GM12878 (cell line): ENCODE results near the gene MYH9. TPM values are rescaled to one million over a fixed set of nuclear protein-coding genes. Genes with fewer than 3 reads are reported as not detected.

ENCODE experiments used
- CBX3 ChIP-seq: fragments of 200-600 bp; sonication (generic); IDR thresholded peaks from 2 replicates; pipeline ENCODE4 v1.6.1; 2016; ENCODE audit warnings: low read depth, borderline replicate concordance
- HDGF ChIP-seq: fragments of 450-650 bp; IDR thresholded peaks from 2 replicates; pipeline ENCODE4 v1.6.1; 2016; ENCODE audit warnings: antibody characterized with exemption
- IKZF2 ChIP-seq, 2 experiments: fragments of 450-650 bp; IDR thresholded peaks; 2 replicates each; pipeline ENCODE4 v1.6.1; 2017; ENCODE audit warnings: mild to moderate bottlenecking in 2 of 2, moderate library complexity in 2 of 2
- NR2C2 ChIP-seq: IDR thresholded peaks from 2 replicates; pipeline ENCODE4 v1.6.1; 2011; ENCODE audit warnings: borderline replicate concordance, low read depth; ENCODE audit not compliant: control insufficient read depth, insufficient read length
- POU2F2 ChIP-seq: IDR thresholded peaks from 3 replicates; pipeline ENCODE4 v1.6.1; 2011; ENCODE audit warnings: low read depth, mild to moderate bottlenecking, low read length, borderline replicate concordance
- SMAD1 ChIP-seq: fragments of 450-650 bp; IDR thresholded peaks from 2 replicates; pipeline ENCODE4 v1.6.1; 2018; ENCODE audit warnings: mild to moderate bottlenecking, low read depth; ENCODE audit not compliant: partially characterized antibody
- YBX1 ChIP-seq: fragments of 450-650 bp; IDR thresholded peaks from 2 replicates; pipeline ENCODE4 v1.6.1; 2016; ENCODE audit warnings: antibody characterized with exemption
- ZNF217 ChIP-seq: fragments of 450-650 bp; IDR thresholded peaks from 2 replicates; pipeline ENCODE4 v1.6.1; 2017; ENCODE audit warnings: antibody characterized with exemption, mild to moderate bottlenecking
- polyA plus RNA-seq, 11 experiments: library from polyadenylated mRNA; depleted of rRNA in 4 of 11; unstranded in 6 of 11; stranded (reverse) in 5 of 11; fragments of >200 nt; fragmentation: Nextera tagmentation in 4 of 11; fragmentation: Illumina TruSeq in 1 of 11; extraction: Ambion mirVana in 4 of 11; extraction: Trizol in 1 of 11; gene quantifications; 1 replicate in 1 of 11; 2 replicates in 10 of 11; pipeline versions ENCODE4 v1.2.1 to v1.2.3, GENCODE V29; 2011 to 2016; ENCODE audit warnings: inconsistent platforms in 2 of 11, missing spikeins in 2 of 11, low read depth in 1 of 11
- total RNA-seq, 4 experiments: library from RNA; depleted of rRNA in 3 of 4; stranded (reverse); fragments of >200 nt in 3 of 4; fragmentation: Illumina TruSeq in 1 of 4; extraction: Trizol in 1 of 4; gene quantifications; 2 replicates each; pipeline versions ENCODE4 v1.2.1 to v1.2.3, GENCODE V29; 2013 to 2021
- TF ChIP-seq, protein P1 (sequence below): IDR thresholded peaks from 2 replicates; pipeline ENCODE4 v1.6.1; 2012; ENCODE audit warnings: improper control_type of control experiment, low read depth, low read length; ENCODE audit not compliant: insufficient replicate concordance
- TF ChIP-seq, protein P2 (sequence below): fragments of 450-650 bp; IDR thresholded peaks from 2 replicates; pipeline ENCODE4 v1.6.1; 2017; ENCODE audit warnings: mild to moderate bottlenecking, moderate library complexity

The MYH9 gene
- total and polyA plus RNA-seq, 10 of the 15 experiments (the other 5 are each of a cell fraction or from before 2014, with no cell fraction given): 5.1 to 525 (median 145) TPM

DNA sequence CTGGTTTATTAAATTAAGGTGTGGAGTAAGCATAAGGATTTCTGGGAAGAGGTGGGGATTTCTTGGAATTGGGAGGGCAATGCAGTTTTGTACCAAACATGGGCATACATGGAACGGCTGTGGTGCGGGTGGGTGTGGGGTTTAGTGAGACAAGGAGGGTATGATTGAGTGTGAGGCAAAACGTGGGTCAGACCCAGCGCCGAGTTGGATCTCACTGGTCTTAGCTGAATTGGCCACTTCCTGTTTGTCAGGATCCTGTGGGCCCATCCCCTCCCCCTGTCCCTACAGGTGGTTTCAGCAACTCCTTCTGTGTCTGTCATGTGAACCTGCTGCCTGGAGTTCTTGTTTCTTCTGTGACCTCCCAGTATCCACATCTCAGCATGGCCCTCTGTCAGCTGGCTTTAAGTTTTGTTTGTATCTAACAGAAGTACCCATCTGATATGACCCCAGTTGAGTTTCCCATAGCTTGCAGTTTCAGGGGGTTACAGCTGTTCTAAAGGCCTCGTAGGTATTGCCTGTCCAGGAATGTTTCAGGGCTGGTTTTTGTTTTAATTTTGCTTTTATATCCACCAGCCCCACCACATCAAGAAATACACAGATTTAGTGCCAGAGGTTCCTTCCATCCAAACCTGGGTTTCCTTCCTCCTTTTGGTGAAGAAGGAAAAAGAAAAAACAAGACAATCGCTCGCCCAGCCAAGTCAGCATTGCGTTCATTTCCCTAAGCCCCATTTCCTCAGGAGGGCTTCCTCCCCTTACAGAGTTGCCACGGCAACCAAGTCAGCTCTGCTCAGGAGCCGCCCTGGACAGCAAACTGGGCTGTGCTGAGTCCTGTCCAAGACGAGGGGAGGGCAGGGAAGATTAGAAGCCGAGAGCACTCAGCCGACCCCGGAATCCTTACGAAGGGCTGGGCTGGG is 128.8 kb downstream of the MYH9 start (continued):
- peak; percentile 88; the same call in 1 of the 2 replicates for TF ChIP-seq HDGF
- no peak for TF ChIP-seq YBX1
- peak; percentile 30 to 42; a peak in 2 of 4 replicates for TF ChIP-seq IKZF2 (IDR thresholded peaks at IDR 0.05)
- TF ChIP-seq POU2F2: no peak
- TF ChIP-seq SMAD1: no peak
- TF ChIP-seq ZNF217: no peak
- TF ChIP-seq, protein P1, sequence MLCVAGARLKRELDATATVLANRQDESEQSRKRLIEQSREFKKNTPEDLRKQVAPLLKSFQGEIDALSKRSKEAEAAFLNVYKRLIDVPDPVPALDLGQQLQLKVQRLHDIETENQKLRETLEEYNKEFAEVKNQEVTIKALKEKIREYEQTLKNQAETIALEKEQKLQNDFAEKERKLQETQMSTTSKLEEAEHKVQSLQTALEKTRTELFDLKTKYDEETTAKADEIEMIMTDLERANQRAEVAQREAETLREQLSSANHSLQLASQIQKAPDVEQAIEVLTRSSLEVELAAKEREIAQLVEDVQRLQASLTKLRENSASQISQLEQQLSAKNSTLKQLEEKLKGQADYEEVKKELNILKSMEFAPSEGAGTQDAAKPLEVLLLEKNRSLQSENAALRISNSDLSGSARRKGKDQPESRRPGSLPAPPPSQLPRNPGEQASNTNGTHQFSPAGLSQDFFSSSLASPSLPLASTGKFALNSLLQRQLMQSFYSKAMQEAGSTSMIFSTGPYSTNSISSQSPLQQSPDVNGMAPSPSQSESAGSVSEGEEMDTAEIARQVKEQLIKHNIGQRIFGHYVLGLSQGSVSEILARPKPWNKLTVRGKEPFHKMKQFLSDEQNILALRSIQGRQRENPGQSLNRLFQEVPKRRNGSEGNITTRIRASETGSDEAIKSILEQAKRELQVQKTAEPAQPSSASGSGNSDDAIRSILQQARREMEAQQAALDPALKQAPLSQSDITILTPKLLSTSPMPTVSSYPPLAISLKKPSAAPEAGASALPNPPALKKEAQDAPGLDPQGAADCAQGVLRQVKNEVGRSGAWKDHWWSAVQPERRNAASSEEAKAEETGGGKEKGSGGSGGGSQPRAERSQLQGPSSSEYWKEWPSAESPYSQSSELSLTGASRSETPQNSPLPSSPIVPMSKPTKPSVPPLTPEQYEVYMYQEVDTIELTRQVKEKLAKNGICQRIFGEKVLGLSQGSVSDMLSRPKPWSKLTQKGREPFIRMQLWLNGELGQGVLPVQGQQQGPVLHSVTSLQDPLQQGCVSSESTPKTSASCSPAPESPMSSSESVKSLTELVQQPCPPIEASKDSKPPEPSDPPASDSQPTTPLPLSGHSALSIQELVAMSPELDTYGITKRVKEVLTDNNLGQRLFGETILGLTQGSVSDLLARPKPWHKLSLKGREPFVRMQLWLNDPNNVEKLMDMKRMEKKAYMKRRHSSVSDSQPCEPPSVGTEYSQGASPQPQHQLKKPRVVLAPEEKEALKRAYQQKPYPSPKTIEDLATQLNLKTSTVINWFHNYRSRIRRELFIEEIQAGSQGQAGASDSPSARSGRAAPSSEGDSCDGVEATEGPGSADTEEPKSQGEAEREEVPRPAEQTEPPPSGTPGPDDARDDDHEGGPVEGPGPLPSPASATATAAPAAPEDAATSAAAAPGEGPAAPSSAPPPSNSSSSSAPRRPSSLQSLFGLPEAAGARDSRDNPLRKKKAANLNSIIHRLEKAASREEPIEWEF: no peak
- TF ChIP-seq, protein P2, sequence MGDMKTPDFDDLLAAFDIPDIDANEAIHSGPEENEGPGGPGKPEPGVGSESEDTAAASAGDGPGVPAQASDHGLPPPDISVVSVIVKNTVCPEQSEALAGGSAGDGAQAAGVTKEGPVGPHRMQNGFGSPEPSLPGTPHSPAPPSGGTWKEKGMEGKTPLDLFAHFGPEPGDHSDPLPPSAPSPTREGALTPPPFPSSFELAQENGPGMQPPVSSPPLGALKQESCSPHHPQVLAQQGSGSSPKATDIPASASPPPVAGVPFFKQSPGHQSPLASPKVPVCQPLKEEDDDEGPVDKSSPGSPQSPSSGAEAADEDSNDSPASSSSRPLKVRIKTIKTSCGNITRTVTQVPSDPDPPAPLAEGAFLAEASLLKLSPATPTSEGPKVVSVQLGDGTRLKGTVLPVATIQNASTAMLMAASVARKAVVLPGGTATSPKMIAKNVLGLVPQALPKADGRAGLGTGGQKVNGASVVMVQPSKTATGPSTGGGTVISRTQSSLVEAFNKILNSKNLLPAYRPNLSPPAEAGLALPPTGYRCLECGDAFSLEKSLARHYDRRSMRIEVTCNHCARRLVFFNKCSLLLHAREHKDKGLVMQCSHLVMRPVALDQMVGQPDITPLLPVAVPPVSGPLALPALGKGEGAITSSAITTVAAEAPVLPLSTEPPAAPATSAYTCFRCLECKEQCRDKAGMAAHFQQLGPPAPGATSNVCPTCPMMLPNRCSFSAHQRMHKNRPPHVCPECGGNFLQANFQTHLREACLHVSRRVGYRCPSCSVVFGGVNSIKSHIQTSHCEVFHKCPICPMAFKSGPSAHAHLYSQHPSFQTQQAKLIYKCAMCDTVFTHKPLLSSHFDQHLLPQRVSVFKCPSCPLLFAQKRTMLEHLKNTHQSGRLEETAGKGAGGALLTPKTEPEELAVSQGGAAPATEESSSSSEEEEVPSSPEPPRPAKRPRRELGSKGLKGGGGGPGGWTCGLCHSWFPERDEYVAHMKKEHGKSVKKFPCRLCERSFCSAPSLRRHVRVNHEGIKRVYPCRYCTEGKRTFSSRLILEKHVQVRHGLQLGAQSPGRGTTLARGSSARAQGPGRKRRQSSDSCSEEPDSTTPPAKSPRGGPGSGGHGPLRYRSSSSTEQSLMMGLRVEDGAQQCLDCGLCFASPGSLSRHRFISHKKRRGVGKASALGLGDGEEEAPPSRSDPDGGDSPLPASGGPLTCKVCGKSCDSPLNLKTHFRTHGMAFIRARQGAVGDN: peak; percentile 91
- no peak for TF ChIP-seq NR2C2
- TF ChIP-seq CBX3: no peak
